ENCODE measurements around the gene F10.

DNA sequence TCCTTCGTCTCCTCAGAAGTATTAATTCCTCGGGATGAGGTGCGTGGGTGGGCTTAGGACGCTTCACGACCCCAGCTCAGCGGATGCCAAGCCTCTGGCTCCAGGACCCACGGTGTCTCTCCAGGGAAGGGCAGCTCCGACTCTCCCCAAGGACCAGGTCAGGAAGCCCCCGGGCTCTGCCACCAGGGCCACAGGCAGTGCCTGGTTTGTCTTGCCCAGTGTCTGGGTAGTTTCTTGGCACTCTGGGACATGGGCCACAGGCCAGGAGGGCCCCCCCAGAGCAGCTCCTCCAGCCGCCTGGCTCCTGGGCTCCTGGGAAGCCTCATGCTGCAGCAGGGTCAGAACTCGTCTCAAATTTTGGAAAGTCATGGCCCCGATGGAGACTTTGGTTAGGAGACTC lies 38.4 kb downstream of the F10 start:
- TF ChIP-seq, protein P1, sequence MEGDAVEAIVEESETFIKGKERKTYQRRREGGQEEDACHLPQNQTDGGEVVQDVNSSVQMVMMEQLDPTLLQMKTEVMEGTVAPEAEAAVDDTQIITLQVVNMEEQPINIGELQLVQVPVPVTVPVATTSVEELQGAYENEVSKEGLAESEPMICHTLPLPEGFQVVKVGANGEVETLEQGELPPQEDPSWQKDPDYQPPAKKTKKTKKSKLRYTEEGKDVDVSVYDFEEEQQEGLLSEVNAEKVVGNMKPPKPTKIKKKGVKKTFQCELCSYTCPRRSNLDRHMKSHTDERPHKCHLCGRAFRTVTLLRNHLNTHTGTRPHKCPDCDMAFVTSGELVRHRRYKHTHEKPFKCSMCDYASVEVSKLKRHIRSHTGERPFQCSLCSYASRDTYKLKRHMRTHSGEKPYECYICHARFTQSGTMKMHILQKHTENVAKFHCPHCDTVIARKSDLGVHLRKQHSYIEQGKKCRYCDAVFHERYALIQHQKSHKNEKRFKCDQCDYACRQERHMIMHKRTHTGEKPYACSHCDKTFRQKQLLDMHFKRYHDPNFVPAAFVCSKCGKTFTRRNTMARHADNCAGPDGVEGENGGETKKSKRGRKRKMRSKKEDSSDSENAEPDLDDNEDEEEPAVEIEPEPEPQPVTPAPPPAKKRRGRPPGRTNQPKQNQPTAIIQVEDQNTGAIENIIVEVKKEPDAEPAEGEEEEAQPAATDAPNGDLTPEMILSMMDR (IDR thresholded peaks at IDR 0.05), result no peak
- no peak for TF ChIP-seq POLR2A (IDR thresholded peaks at IDR 0.05)

Measured in heart left ventricle (tissue), 13 donors.